SK-N-SH (cell line): Measurements from ENCODE around the gene NUMA1.

Source experiments
- CTCF ChIP-seq: fragments of 200-600 bp; sonication (generic); IDR thresholded peaks from 2 replicates; pipeline ENCODE4 v1.6.1; 2017; ENCODE audit warnings: antibody characterized with exemption, mild to moderate bottlenecking, moderate library complexity
- EP300 ChIP-seq, 2 experiments: IDR thresholded peaks; 2 replicates each; pipeline versions ENCODE4 v1.4.0 to v1.6.1; 2012; ENCODE audit warnings: borderline replicate concordance in 1 of 2, low read depth in 1 of 2, low read length in 1 of 2
- EZH2phosphoT487 ChIP-seq: fragments of 200-600 bp; sonication (generic); IDR thresholded peaks from 2 replicates; pipeline ENCODE4 v1.6.1; 2017; ENCODE audit warnings: low read depth, mixed run types, mild to moderate bottlenecking, antibody characterized with exemption, moderate library complexity, borderline replicate concordance
- FOXJ3 ChIP-seq: sonication (generic); formaldehyde crosslinking; IDR thresholded peaks from 2 replicates; pipeline ENCODE4 v1.5.1; 2020; ENCODE audit warnings: mild to moderate bottlenecking, missing genetic modification reagents
- GABPA ChIP-seq: IDR thresholded peaks from 2 replicates; pipeline ENCODE4 v1.4.0; 2012; ENCODE audit warnings: low read depth, mild to moderate bottlenecking
- JUND ChIP-seq: IDR thresholded peaks from 2 replicates; pipeline ENCODE4 v1.4.0; 2012
- MEF2A ChIP-seq: IDR thresholded peaks from 2 replicates; pipeline ENCODE4 v1.4.0; 2012; ENCODE audit warnings: low read depth, borderline replicate concordance
- MXI1 ChIP-seq: IDR thresholded peaks from 2 replicates; pipeline ENCODE4 v1.6.1; 2012; ENCODE audit warnings: mild to moderate bottlenecking, low read depth, low read length, improper control_type of control experiment
- POLR2AphosphoS5 ChIP-seq: IDR thresholded peaks from 2 replicates; pipeline ENCODE4 v1.6.1; 2012; ENCODE audit warnings: low read depth, low read length
- RAD21 ChIP-seq: IDR thresholded peaks from 2 replicates; pipeline ENCODE4 v1.6.1; 2012; ENCODE audit warnings: mild to moderate bottlenecking, low read length
- REST ChIP-seq: IDR thresholded peaks from 2 replicates; pipeline ENCODE4 v1.6.1; 2012; ENCODE audit warnings: mild to moderate bottlenecking, low read depth, low read length, moderate library complexity
- SMC3 ChIP-seq: IDR thresholded peaks from 2 replicates; pipeline ENCODE4 v1.6.1; 2012; ENCODE audit warnings: low read depth, low read length, improper control_type of control experiment
- TAF1 ChIP-seq: IDR thresholded peaks from 2 replicates; pipeline ENCODE4 v1.6.1; 2012; ENCODE audit warnings: low read depth, mild to moderate bottlenecking, low read length, moderate library complexity, borderline replicate concordance
- USF2 ChIP-seq: fragments of 150-350 bp; IDR thresholded peaks from 2 replicates; pipeline ENCODE4 v1.6.1; 2017; ENCODE audit warnings: antibody characterized with exemption, low read length, low read depth, borderline replicate concordance

- TF ChIP-seq CTCF = no peak
- TF ChIP-seq REST = no peak
- TF ChIP-seq FOXJ3 (CRISPR knock-in tag) = no peak
- TF ChIP-seq POLR2AphosphoS5 = no peak
- TF ChIP-seq GABPA = no peak
- TF ChIP-seq TAF1 = no peak
- TF ChIP-seq EZH2phosphoT487 = no peak
- no peak for TF ChIP-seq MEF2A
- TF ChIP-seq USF2 = no peak
- TF ChIP-seq RAD21 = no peak
- TF ChIP-seq MXI1 = no peak
- no peak for TF ChIP-seq JUND
- no peak for TF ChIP-seq EP300 (IDR thresholded peaks at IDR 0.05; ENCODE audit: borderline replicate concordance in 1 of 2, low read depth in 1 of 2, low read length in 1 of 2)
- TF ChIP-seq SMC3 = no peak
These were observed 81.0 kb downstream of the NUMA1 start for GRCh38 chr11:71999362-71999761.
